ENCODE results near the gene DACT2.
"Not testable (repeated sequence)": the region's sequence is repeated elsewhere in the genome, so short reads cannot be mapped to it uniquely, and the experiment has no call there.

Gene DACT2

GRCh38 chr6:168304752-168305015, 14.9 kb downstream of the DACT2 start:
- DNase-seq (ENCODE audit: low read depth in 2 of 3, low spot score in 1 of 3): no peak

GRCh38 chr6:168303982-168304751, 15.4 kb downstream of the DACT2 start:
- no peak for DNase-seq (ENCODE audit: low read depth in 2 of 3, low spot score in 1 of 3)

- DNase-seq (ENCODE audit: low read depth in 2 of 3, low spot score in 1 of 3): no peak
These were observed 17.0 kb downstream of the DACT2 start for GRCh38 chr6:168302534-168302933.

DNA sequence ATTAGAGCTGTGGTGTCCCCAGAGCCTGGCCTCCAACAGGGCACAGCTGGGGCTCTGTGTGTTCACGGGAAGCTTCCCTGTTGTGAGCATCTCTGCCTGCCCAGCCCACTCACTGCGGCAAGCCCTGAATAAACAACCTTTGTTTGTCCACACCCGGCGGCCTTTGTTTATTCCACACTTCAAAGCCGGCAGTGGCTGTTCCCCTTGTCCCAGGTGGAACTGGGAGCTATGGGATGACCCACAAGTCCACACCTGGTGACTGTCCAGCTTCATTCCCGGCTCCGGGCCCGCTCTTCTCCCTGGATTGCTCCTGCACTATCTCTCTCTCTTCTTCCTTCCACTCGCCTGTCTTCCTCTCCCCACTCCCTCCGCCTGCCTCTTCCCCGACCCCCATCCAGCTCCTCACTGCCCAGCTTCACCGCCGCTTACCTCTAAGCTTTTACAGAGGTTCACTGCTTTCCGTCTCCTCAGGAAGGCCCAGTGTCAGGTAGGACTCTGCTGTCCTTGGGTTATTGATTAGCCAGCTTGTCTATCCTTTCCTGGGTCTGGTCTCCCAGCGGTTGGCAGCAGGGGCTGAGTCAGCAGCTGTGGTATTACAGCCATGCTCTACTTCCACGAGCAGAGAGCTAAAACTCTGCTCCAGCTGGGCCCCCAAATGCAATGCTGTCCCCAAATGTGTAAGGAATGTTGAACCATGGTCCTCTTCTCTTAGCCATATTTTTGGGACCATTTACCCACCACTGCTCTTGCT, 17.8 kb downstream of the DACT2 start:
- no peak for DNase-seq (ENCODE audit: low read depth in 2 of 3, low spot score in 1 of 3)

- DNase-seq (ENCODE audit: low read depth in 2 of 3, low spot score in 1 of 3): no peak
These were observed 18.5 kb downstream of the DACT2 start for GRCh38 chr6:168300975-168301647.

- DNase-seq (ENCODE audit: low read depth in 2 of 3, low spot score in 1 of 3): no peak
These were observed 19.8 kb downstream of the DACT2 start for GRCh38 chr6:168299541-168300511.

GRCh38 chr6:168297643-168298042, 21.9 kb downstream of the DACT2 start:
- DNase-seq (ENCODE audit: low read depth in 2 of 3, low spot score in 1 of 3): no peak

DNA sequence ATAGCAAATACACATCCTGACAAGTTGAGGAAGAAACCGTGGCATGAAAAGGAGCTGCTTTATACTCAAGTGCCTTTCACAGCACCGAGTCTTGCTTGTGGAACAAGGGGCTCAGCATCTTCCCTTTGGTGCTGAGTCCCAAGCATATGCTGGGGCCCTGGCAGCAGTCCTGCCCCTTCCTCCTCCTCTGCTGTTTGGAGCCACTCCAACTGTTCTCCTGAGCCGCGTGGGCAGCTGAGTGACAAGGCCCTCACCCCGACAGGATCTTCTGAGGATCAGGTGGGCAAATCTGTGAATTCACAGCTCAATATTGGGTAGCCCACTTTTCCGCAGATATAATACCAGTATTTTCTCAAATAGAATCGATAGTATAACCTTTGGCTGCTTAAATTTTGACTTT, 24.7 kb downstream of the DACT2 start:
- DNase-seq (ENCODE audit: low read depth in 2 of 3, low spot score in 1 of 3): no peak

GRCh38 chr6:168293636-168294530, 25.7 kb downstream of the DACT2 start:
- DNase-seq (ENCODE audit: low read depth in 2 of 3, low spot score in 1 of 3): no peak

DNA sequence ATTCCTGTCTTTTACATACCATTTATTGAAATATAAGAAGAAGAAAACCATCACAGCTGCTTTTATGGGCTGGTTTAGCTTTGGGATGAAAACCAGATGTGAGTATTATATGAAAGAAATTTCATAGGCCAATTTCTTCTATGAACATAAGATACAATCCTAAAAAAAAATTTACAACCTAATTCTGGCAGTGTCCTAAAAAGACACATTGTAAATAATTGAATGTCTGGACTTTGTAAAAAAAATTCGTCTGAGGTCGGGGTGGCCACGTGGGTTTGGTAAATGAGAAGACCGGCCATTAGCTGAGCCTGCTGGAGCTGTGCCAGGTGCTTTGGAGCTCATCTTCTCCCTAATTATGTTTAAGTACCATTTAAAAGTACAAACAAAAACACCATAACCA, 26.8 kb downstream of the DACT2 start:
- DNase-seq (ENCODE audit: low read depth in 2 of 3, low spot score in 1 of 3): no peak

GRCh38 chr6:168291450-168291849, 28.1 kb downstream of the DACT2 start:
- no peak for DNase-seq (ENCODE audit: low read depth in 2 of 3, low spot score in 1 of 3)

- DNase-seq (ENCODE audit: low read depth in 2 of 3, low spot score in 1 of 3): no peak
These were observed 29.5 kb downstream of the DACT2 start for GRCh38 chr6:168290095-168290494.

DNA sequence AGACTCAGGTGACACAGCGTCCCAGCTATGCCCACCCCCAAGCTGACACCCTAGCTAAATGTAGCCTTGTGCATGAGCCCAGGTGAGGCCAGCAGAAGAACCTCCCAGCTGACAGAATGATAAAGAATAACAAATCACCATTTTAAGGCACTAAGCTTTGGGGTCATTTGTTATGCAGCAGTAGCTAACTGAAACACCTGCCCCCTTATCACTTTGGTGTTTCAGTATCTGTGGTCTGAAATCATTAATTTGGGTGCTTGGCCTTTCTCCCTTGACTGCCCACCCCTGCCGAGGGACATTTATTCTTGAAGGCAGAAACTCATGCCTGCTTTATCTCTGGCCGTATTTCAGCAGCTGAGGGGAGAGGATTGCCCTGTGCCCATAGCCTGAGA, 30.0 kb downstream of the DACT2 start:
- DNase-seq (ENCODE audit: low read depth in 2 of 3, low spot score in 1 of 3): no peak

GRCh38 chr6:168288781-168289570, 30.6 kb downstream of the DACT2 start:
- DNase-seq (ENCODE audit: low read depth in 2 of 3, low spot score in 1 of 3): no peak

DNA sequence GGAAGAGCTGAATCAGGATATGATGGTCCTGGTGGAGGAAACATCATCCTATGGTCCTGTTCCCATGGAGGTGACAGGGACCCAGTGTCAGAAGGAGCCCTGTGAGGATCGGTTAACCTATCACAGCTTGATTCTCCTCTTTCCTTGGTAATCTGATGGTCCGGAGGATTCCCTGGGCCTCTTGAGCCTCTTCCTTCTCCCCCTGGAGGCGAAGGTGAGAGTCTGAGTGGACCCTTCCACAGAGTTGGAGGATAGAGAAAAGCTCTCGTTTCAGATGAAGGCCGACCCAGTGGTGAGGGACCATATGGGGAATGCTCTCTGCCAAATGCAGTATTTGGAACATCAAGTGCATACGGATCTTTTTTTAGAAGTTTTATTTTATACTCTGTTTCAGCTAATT, 32.1 kb downstream of the DACT2 start:
- not testable (repeated sequence) for DNase-seq (ENCODE audit: low read depth in 2 of 3, low spot score in 1 of 3)

DNA sequence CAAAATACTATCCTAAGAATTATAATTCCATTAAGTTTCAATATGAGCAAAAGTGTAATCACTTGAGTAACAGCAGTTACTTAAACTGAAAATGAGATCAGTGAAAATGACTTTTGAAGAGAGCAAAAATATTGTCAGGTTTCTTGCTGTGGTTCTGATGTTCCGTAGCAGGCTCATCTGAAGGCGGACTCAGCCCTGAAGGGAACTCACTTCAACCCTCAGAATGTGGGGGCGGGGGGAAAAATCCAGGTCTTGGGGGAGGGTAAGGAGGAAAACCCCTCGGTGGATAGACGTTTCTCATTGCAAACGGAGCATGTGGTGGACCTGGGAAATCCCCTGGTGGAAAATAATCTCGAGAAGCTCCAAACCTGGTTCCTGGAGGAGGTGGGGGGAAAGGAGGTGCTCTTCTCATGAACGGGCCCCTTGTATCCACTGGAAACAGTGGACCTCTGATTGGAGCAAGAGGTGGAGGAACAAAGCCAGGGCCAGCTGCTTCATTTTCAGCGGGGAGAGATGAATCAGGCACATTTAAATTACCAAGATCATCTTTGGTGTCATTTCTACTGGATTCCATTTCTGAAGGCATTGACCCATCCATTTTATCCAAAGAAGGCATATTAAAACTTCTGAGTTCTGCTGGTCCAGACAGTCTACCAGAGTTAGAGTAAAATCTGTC, 32.7 kb downstream of the DACT2 start:
- DNase-seq (ENCODE audit: low read depth in 2 of 3, low spot score in 1 of 3): peak; percentile 32 to 53 (median 46)

DNA sequence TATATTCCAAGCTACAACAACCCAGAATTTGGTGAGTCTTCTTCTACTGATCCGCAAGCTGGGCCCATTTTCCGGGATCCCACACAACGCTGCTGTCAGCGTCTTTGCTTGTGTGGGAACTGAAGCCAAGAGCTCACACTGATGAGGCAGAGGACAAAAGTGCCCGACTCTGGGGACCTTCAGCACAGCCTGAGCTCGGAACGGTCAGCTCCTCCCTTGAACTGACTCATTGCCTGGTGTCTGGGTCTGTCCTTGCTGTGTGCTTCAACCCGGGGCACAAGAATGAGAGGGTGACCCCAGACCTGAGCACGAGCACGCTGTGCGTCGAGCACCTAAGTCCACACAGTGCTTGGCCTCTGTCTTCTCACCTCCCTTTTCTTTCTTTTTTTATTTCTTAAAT, 33.5 kb downstream of the DACT2 start:
- DNase-seq (ENCODE audit: low read depth in 2 of 3, low spot score in 1 of 3): no peak

DNA sequence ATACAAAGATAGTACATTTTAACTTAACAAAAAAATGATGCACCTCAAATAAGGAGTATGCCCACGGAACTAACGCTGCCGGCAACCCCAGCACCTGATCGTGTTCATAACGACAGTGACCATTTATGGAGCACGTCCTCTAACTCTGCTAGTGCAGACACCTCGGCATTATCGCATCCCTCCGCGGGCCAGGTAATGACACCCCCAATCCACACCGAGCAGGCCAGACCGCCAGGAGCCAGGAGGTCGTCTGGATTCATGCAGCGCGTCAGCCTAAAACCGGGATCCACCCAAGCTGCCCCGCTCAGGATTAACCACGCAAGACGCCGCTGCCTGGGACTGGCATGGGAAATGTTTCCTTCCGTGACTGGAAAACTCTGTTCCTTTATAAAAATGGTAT, 34.1 kb downstream of the DACT2 start:
- no peak for DNase-seq (ENCODE audit: low read depth in 2 of 3, low spot score in 1 of 3)

- no peak for DNase-seq (ENCODE audit: low read depth in 2 of 3, low spot score in 1 of 3)
These were observed 35.4 kb downstream of the DACT2 start for GRCh38 chr6:168284187-168284586.

Measured in stimulated activated CD4-positive, alpha-beta T cell treated with anti-CD3 and anti-CD28 coated beads, Interleukin-12 subunit alpha, Interleukin-12 subunit beta, amount 100 ng/mL, for 48 hours (primary cell).